GM18867 (cell line): ENCODE measurements around the gene IGFLR1.
A peak's percentile ranks its signal among the peaks of the same experiment; 100 is the strongest.

Experiments used
- ATAC-seq: cut with Tn5 transposase; IDR thresholded peaks from one replicate; pipeline ENCODE4 v1.9.1; 2021; ENCODE audit warnings: mild to moderate bottlenecking, moderate library complexity; ENCODE audit not compliant: unreplicated experiment

The IGFLR1 gene

DNA sequence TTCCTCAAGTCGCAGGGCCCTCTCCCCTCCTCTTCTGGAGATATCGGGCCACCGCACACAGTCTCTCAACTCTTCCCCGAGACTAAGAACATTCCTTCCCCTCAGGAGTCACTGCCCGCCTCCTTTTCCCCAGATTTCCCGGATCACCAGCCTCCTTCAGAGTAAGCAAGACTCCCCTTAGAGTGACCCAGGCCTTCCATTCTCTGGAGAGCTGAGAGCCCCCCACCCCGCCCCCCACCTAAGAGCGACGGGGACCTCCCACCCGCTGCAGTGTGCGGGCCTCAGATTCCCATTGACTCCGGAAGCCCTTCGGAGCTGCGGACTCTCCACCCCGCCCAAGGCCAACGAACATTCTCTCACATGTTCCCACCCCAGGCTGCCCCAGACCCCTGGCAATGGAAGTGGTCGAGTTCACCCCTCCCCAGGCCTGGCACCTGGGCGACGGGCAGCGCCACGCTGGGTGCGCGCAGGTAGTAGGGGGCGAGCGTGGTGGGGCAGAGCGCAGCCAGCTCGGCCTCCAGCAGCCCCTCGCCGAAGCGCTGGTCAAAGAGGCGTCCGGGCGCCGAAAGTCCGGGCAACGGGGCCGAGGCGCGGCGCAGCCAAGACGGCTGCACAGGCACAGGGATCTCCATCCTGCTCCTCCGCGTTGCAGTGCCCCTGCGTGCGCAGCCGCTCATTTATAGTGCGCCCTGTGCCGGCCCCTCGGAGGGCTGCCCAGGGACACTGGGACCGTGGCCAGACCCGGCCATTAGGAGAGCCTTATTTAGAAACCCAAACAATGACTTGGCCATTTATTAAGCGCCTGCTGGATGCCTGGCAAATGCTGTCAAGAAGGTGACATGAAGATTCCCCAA, 14.4 kb upstream of the IGFLR1 start, which contains the start of gene HSPB6:
HSPB6 (minus strand) TSS at position 653 of the 854 bp plus-strand sequence; CDS start at position 632, 21 bp downstream.
- ATAC-seq = no peak

DNA sequence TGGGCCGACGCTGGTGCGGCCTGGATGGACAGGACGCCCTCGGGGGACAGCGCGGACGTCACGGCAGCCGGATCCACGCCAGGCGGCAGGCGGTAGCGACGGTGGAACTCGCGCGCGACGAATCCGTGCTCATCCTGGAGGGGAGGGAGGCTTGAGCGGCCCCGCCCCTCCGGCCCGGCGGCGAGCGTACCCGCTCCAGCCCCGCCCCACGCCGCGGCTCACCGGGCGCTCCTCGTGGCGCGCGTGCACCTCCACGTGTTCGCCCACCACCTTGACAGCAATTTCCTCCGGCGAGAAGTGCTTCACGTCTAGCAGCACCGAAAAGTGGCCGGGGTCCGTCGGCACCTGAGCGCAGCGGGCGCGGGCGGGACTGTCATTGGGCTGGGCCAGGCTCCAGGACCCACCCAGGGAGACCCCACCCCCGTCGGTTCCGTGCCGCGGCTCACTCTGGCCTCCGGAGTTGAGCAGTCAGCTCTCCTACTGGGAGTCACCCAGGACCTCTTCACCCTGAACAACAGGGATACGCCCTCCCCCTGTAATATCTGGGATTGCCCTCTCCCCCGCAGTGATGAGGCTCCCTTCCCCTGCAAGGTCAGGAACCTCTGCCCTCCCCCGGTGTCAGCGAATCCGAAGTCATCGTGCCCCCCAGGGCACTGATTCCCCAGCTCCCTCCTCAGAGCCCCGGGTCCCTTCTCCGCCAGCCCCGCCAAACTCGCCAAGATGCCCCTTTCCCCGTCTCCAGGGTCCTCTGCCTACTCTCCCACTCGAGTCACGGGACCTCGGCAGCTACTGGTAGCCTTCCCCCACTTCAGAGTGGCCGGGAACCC, 13.5 kb upstream of the IGFLR1 start:
- no peak for ATAC-seq

DNA sequence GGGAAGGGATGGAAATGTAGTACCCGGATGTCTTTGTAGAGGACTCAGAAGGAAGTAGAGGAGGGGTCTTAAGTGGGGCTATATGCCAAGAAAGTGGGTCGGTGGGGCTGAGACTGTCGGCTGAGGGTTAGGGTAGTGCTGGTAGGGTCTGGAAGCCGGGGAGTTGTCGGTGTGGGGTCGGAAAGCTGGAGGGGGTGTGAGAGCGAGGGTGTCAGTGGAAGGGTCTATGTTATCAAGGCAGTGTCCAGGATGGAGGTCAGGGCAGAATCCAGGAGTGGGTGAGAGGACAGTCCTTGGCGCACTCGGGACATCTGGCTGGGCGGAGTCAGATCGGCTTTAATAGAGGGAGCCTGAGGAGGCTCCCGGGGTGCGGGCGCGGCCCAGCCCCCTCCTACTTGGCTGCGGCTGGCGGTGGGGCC, 12.9 kb upstream of the IGFLR1 start:
- no peak for ATAC-seq

DNA sequence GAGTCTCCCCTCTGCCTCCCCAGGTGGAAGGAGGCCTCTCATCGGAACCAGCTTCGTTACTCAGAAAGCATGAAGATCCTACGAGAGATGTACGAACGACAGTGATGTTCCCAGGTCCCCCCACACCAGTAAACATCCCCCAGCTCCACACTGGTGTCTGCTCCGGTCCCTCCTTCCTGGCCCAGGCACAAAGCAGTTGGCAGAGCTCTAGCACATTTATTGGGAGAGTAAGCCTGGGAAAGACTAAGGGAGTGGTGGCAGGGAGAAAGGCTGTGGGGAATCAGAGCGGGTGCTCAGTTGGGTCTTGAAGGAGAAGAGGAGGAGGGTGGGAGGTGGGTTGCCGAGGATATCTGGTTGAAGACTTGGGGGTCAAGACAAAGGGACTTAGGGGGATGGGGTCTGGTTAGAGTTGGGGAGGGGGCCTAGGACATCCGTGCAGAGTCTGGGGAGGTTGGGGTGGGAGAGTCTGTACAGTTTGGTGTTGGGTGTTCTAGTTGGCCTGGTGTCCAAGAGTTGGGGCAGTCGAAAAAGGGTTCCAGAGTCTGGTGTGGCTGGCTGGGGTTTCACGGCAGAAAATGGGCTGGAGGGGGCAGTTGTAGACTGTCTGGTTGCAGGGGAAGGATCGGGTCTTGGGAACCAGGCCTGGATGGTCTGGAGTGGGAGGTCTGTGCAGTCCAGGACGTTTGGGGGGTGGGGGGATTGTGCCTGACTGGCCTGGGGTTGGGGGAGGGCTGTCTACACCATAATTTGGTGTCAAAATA, 12.3 kb upstream of the IGFLR1 start:
- no peak for ATAC-seq

DNA sequence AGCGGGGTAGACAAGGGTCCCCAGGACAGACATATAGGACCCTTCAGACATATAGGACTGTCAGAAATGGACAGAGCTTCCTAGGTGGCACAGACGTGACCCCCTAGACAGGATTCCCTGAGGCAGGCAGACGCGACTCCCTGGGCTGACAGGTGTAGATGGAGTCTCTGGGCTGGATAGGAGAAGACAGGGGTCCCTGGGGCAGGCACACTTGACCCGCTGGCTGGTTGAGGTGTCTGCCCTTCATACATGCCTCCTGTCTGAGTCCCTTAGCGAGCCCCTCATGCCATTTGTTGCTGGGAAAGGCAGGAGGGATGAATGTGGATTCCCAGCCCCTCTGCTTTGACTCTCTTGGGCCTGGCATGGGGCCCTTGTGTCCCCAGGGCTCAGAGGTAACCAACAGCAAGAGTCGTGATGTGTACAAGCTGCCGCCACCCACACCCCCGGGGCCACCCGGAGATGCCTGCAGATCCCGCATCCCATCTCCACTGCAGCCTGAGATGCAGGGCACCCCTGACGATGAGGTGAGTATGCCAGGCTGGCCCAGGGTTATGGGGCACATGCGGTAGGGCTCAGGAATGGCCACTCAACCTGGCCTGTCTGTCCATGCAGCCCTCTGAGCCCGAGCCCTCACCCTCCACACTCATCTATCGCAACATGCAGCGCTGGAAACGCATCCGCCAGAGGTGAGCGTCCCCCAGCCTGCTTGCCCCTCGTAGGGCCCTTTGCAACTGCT, 11.6 kb upstream of the IGFLR1 start:
- ATAC-seq = no peak

DNA sequence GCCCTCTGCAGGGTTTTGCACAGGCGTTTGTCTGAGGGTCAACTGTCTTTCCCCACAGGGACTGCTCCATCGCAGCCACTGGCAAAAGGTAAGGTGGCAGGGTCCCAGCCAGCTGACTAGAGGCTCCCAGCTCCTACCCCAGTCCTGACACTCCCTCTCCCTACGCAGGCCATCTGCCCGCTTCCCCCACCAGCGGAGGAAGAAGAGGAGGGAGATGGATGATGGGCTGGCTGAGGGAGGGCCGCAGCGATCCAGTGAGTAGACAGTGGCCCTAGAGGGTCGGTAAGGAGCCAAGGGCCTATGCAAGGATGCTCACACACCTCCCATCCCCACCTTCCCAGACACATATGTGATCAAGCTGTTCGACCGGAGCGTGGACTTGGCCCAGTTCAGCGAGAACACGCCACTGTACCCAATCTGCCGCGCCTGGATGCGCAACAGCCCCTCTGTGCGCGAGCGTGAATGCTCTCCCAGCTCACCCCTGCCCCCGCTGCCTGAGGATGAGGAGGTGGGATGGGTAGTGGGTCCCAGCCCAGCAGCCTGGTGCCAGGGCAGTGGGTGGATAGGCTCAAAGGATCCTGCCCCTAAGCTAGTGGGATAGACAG, 10.6 kb upstream of the IGFLR1 start:
- ATAC-seq = no peak

DNA sequence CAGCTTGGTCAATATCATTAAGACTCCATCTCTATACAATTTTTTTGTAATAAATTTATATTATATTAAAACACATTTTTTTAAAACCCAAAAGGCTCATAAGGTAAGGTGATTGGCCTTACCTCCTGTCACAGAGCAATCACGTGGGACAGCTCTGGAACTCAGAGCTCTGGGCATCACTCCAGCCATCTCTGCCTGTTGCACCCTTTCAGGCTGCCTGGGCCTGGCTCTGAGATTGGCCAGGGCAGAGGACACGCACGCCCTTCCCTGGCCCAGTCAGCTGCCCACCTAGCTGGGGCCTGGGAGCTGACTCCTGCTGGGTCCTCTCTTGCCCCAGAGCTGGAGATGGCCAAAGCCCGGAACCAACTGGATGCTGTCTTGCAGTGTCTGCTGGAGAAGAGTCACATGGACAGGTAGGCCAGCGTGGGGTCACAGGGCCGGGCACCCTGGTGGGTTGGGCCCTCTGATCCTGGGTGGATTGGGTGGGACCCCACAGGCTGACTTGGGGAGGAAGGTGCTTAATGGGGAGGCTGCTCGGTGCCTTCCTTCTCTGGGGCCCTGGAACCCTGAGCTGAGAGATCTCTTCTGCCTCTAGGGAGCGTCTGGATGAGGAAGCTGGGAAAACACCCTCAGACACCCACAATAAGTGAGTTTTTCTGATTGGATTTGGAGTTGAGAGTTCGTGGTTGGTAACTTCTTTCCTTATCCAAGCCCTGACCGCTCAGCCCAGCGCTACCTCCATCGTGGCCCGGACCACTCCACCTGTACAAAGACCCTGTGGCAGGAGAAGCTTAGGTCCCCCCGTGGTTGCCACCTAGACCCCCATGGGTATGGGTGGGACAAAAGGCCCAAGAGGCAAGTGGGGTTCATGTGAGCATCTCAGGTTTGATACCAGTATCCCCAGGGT, 9.8 kb upstream of the IGFLR1 start:
- no peak for ATAC-seq

DNA sequence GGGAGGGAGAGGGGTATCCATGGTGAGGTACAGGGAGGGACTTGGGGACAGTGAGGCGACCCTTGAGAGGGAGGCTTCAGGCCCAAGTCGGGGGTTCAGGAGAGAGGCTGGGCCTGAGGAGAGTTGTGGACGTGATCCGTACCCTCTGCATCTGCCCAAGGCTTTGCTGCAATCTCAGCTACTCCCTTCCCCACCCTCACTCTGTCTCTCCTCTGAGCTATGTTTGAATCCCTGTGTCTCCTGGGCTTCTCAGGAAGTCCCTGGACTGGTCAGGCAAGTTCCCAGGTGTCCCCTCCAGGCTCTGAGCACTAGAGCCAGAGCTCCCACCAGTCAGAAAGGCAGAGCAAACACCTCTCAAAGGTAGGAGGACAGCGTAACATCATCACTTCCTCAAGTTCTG, 7.9 kb upstream of the IGFLR1 start:
- ATAC-seq = no peak

DNA sequence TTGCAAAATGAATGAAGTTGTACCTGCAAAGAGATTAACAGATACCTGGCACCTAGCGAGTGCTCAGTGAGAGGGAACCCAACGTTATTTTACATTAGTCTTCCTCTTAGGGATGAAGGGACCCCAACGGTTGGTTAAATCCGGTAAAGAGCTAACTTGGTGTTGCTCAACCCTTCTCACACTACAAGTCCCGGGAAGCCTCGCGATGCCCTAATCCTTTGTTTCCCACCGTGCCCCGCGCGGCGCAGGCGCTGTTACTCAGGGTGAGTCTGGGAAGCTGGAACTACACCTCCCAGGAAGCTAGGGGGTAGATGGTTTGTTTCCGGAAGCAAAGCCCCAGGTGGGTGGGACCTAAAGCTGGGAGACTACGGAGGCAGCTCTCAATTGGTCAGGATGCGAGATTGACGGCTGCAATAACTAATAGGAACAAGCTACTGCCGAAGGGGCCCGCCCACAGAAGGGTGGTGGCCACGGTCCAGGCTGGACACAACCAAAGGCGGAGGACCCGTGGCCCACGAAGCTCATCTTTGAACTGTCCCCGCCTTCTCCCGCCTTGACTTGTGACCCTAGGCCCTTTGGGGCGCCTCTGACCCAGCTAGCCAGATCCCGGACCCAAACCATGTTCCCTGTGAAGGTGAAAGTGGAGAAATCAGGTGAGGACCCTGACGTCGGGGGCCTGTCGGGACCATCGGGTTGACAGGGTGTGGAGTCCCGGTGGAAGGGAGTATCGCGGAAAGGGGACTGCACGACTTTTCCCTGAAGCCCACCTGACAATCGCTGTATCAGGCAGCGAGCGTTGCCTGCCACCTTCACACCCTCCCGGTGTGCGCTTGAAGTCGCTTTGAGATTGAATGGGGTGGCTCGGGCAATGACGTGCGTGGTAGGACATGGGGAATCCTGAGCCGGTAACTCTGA, 6.1 kb upstream of the IGFLR1 start, which contains the start of gene LIN37:
LIN37 (plus strand) TSS at position 471 of the 915 bp plus-strand sequence; CDS start at position 620, 149 bp downstream.
- ATAC-seq = peak; percentile 63

DNA sequence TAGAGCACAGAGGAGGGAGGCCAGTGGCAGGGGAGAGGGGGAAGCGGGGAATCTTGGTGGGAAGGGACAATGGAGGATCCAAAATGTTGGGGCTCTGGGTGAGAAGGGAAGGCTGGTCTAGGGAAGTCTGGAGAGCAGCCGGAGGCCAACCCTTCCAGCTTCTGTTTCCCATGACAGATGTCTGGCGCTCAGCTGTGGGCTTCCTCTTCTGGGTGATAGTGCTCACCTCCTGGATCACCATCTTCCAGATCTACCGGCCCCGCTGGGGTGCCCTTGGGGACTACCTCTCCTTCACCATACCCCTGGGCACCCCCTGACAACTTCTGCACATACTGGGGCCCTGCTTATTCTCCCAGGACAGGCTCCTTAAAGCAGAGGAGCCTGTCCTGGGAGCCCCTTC, 4.3 kb upstream of the IGFLR1 start:
- no peak for ATAC-seq

DNA sequence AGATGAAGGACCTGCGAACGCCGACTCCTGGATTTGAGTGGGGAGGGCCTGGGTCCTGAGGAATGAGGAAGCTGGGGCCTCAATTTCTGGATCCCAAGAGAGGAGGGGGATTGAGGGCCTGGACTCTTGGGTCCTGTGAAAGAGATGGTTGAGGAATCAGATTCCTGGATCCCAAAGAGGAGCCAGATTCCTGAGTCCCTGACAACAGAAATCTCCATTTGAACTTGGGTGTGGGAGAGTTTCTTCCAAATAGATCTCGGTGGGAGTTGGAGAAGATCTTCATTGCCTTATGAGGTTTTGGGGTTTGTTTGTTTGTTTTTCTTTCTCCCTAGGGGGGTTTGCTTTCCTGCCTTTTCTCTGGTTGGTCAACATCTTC, 3.8 kb upstream of the IGFLR1 start:
- ATAC-seq = no peak

DNA sequence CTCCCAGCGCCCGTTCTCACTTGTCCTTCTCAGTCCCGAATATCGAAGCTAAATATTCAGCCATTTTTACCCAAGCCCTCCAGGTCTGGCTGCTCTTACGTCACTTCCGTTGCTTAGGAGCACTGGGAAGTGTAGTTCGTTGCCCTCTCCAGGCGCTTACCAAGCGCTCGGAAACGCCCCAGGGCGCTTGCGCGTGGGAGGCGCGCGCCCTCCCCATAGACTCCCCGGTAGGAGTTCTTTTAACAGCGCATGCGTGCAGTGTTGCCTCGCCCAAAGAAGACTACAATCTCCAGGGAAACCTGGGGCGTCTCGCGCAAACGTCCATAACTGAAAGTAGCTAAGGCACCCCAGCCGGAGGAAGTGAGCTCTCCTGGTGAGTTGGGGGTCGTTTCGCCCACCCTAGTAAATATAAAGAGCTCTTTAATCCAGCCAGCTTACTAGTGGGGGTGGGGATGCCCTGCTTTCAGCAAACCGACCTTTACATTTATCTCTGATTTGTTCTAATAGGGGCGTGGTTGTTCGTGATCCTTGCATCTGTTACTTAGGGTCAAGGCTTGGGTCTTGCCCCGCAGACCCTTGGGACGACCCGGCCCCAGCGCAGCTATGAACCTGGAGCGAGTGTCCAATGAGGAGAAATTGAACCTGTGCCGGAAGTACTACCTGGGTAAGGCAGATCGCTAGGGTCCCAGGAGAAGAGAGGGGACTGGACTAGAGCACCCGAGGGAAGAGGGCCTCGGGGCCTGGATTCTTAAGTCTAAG, 3.3 kb upstream of the IGFLR1 start, which contains the start of the genes PSENEN and U2AF1L4:
PSENEN (plus strand) TSS at position 324 of the 759 bp plus-strand sequence; CDS start at position 604, 280 bp downstream.
U2AF1L4 (minus strand) TSS at position 91 of the 759 bp plus-strand sequence; CDS start at position 64, 27 bp downstream.
- ATAC-seq = peak; percentile 36

DNA sequence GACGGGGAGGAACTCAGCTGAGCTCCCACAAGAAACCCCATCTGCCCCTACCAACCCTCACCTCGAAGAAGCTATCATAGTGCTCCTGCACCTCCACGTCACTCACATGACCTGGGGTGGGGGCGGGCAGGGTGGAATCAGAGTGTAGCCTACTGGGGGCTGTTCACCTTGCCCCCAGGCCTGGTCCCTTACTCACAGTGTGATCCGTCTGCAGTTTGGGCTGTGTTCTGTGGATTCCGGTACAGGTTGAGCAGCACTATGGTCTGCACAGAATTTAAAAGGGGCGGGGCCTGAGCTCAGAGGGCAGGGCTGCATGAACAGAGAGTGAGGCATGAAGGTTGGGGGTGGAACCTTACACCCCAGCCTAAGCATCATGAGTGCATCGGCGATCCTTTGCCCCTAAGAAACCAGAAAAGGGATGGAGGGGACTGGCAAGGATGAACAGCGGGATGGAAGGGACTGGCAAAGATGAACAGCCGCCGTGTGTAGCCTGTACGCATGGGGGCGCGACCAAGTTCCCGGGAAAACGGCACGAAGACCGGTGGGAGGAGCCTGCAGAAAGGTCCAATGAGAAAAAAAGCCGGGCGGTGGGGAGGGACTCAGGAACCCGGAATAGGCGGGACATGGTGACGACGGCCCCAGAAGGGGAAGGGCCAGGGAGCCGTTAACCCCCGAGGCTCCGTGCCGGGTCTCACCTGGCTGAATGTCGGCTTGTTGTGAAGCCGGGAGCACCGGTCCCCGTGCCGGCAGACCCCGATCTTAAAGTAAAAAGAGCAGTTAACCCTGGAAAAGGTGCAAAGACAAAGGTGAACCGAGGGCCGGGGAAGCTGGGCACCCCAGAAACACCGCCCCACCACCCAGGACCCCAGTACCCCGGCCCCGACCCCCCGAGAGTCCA, 2.4 kb upstream of the IGFLR1 start:
- ATAC-seq = peak; percentile 41

DNA sequence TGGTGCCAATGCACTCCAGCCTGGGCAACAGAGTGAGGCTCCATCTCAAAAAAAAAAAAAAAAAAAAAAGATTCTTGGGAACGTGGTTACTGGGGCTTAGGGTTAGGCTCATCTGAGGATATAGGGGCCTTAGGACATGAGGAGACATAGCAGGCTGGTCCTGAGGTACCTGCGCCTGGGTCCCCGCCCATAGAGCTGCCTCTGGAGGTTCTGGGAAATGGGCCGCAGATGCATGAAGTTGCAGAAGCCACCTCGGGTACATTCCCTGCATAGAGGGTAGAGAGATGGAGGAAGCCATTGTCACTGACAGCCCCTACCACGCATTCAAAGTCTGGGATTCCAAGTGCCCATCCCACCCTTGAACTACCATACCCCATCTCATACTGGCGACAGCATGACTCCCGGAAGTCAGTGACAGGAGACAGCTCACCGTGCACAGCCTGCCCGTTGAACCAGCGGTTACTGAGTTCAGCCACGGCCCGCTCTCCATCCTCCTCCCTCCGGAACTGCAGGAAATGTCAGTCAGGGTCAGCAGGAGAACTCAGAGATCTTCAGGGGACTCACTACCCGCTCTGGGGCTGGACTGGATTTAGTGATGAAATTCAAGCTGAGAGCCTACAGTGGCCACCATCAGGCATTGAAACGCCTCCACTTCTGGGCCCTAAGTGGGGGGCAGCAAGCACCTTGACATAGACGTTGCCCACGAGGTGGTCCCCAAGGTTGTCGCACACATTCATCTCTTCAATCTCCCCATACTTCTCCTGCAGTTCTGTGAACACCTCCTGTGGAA, 1.6 kb upstream of the IGFLR1 start:
- ATAC-seq = no peak

DNA sequence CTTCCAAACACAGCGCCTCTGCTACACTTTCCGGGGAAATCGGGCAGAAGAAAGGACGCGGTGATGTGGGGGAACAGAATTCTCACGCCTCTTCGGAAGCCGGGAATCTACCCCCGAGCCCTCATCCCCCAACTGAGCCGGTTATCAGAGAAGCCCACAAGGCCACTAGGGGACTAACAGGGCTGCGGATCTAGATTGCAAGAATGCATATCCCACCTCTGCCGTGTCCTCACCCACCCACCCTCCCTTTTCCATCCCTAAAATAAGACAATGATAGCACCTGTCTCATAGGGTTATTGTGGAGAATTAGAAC, 1.1 kb downstream of the IGFLR1 start:
- no peak for ATAC-seq
